Fibroblast of lung (primary cell): ENCODE data around the gene PPP1R9A. TPM values are rescaled to one million over a fixed set of nuclear protein-coding genes. Genes with fewer than 3 reads are reported as not detected.

Experiments used
- DNase-seq, 2 donors: peaks; one replicate each; pipeline versions ENCODE4 v3.0.0 to v3.0.0-alpha.2; 2010; ENCODE audit warnings: low read depth in 2 of 2
- H2AFZ ChIP-seq: 2 replicates; pipeline ENCODE4 v1.5.1; 2012; ENCODE audit warnings: low read length, control low read depth, inconsistent platforms
- H3K27ac ChIP-seq: 2 replicates; pipeline ENCODE4 v1.5.1; 2011; ENCODE audit warnings: low read length, control low read depth; ENCODE audit not compliant: insufficient read depth
- H3K27me3 ChIP-seq: 2 replicates; pipeline ENCODE4 v1.5.1; 2011; ENCODE audit warnings: mild to moderate bottlenecking, low read length; ENCODE audit not compliant: control insufficient read depth, insufficient read depth
- H3K36me3 ChIP-seq: 2 replicates; pipeline ENCODE4 v1.5.1; 2011; ENCODE audit warnings: low read length; ENCODE audit not compliant: control insufficient read depth, insufficient read depth
- H3K4me1 ChIP-seq: 2 replicates; pipeline ENCODE4 v1.5.1; 2011; ENCODE audit warnings: low read length; ENCODE audit not compliant: control insufficient read depth, insufficient read depth; ENCODE audit errors: extremely low read depth
- H3K4me2 ChIP-seq: 2 replicates; pipeline ENCODE4 v1.5.1; 2011; ENCODE audit warnings: low read length, control low read depth; ENCODE audit not compliant: insufficient read depth; ENCODE audit errors: extremely low read depth
- H3K4me3 ChIP-seq, 4 experiments: fragments of 200-600 bp in 1 of 4; sonication (generic) in 1 of 4; replicated peaks in 1 of 4; 2 replicates each; pipeline ENCODE4 v1.5.1; 2011 to 2016; ENCODE audit warnings: low read length in 4 of 4, low read depth in 3 of 4, mild to moderate bottlenecking in 3 of 4, control low read depth in 2 of 4, inconsistent platforms in 1 of 4, mixed read lengths in 1 of 4; ENCODE audit not compliant: insufficient read depth in 1 of 4; ENCODE audit errors: control extremely low read depth in 1 of 4
- H3K79me2 ChIP-seq: 2 replicates; pipeline ENCODE4 v1.5.1; 2012; ENCODE audit warnings: mild to moderate bottlenecking, low read length, inconsistent platforms; ENCODE audit not compliant: control insufficient read depth, insufficient read depth
- H3K9ac ChIP-seq: 2 replicates; pipeline ENCODE4 v1.5.1; 2011; ENCODE audit warnings: mild to moderate bottlenecking, low read length, control low read depth; ENCODE audit not compliant: insufficient read depth
- H3K9me3 ChIP-seq: 2 replicates; pipeline ENCODE4 v1.5.1; 2012; ENCODE audit warnings: low read depth, low read length; ENCODE audit not compliant: control insufficient read depth, insufficient read depth
- H4K20me1 ChIP-seq: 2 replicates; pipeline ENCODE4 v1.5.1; 2011; ENCODE audit warnings: low read length; ENCODE audit not compliant: control insufficient read depth, insufficient read depth; ENCODE audit errors: extremely low read depth
- CTCF ChIP-seq, 2 donors: IDR thresholded peaks in 1 of 2; conservative IDR thresholded peaks in 1 of 2; 1 replicate in 1 of 2; 2 replicates in 1 of 2; pipeline ENCODE4 v1.5.1; 2011 to 2012; ENCODE audit warnings: low read length in 2 of 2, control low read depth in 1 of 2, inconsistent platforms in 1 of 2, low read depth in 1 of 2, mild to moderate bottlenecking in 1 of 2
- EZH2 ChIP-seq: IDR thresholded peaks from 2 replicates; pipeline ENCODE4 v1.5.1; 2012; ENCODE audit warnings: low read length, control low read depth, mild to moderate bottlenecking; ENCODE audit errors: missing control alignments
- polyA plus RNA-seq, 2 donors: library from polyadenylated mRNA; depleted of rRNA in 1 of 2; stranded (reverse) in 1 of 2; unstranded in 1 of 2; fragments of >200 nt; gene quantifications; 2 replicates each; pipeline ENCODE4 v1.2.1, GENCODE V29; 2011 to 2012; ENCODE audit warnings: missing spikeins in 1 of 2
- total RNA-seq: library from RNA; depleted of rRNA; stranded (reverse); fragments of >200 nt; gene quantifications from 2 replicates; pipeline ENCODE4 v1.2.1, GENCODE V29; 2014

The PPP1R9A gene
- total and polyA plus RNA-seq, 2 donors (not counting 1 experiment from before 2014, with no cell fraction given): 0.68 to 3.3 TPM

DNA sequence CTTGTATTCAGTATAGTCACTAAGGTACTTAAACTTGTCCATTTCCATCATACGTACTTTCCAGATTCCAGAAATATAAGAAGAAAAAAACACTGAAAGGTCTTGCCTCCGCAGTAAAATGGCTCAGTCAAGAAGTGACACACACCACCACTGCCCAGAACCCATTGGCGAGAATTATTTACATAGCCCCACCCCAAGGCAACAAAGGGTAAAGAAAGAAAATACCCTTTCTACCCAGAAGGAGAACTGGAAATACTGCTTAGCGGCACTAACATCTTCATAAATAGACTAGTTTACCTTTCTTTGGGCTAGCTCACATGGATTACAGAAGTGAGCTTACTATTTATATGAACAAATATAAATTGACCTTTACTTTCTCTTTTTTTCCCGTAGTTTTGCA is 194.0 kb downstream of the PPP1R9A start:
- no peaks in the 10 kb centered on the region for H4K20me1 ChIP-seq

DNA sequence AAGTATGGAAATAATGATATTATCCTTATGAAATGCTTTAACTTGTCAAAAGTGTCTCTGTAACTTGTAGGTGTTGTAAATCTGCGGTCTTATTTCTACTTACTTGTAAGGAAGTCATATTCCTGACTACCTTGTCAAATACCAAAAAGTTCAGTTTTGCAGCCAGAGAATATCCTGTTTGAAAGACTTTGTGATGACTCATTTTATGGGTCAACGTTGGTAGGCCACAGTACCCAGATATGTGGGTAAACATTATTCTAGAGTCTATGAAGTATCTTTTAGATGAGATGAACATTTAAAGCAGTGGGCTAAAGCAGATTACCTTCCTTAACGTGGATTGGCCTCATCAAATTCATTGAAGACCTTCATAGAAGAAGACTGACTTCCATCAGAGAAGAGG is 195.3 kb downstream of the PPP1R9A start:
- H4K20me1 ChIP-seq: no peaks in the 10 kb centered on the region
- no peak overlapping the region for H3K4me2 ChIP-seq
- no peaks in the 10 kb centered on the region for H3K9me3 ChIP-seq
- peak in 1 of 2 donors; percentile 50 for DNase-seq
- H3K9ac ChIP-seq: no peak overlapping the region
- TF ChIP-seq EZH2: no peak
- no peak overlapping the region for H2AFZ ChIP-seq
- no peaks in the 10 kb centered on the region for H3K27me3 ChIP-seq
- no peaks in the 10 kb centered on the region for H3K79me2 ChIP-seq
- H3K36me3 ChIP-seq: no peaks in the 10 kb centered on the region
- H3K4me1 ChIP-seq: no peaks in the 10 kb centered on the region
- no peak overlapping the region for H3K27ac ChIP-seq
- H3K4me3 ChIP-seq: no peak overlapping the region

More for the DNA sequence above, 194.0 kb downstream of the PPP1R9A start:
- DNase-seq: no peak
- Histone ChIP-seq H3K4me3 (no peak overlapping the region), H2AFZ (no peak overlapping the region), H3K79me2 (no peaks in the 10 kb centered on the region), H3K27me3 (no peaks in the 10 kb centered on the region), H3K27ac (no peak overlapping the region), H3K4me1 (no peaks in the 10 kb centered on the region), H3K9me3 (no peaks in the 10 kb centered on the region), H3K9ac (no peak overlapping the region), H3K36me3 (no peaks in the 10 kb centered on the region), H3K4me2 (no peak overlapping the region)
- TF ChIP-seq CTCF (conservative IDR thresholded peaks at IDR 0.05 in 1 of 2, IDR thresholded peaks at IDR 0.05 in 1 of 2; ENCODE audit: low read depth in 1 of 2, low read length in 2 of 2): no peak
- no peak for TF ChIP-seq EZH2

DNA sequence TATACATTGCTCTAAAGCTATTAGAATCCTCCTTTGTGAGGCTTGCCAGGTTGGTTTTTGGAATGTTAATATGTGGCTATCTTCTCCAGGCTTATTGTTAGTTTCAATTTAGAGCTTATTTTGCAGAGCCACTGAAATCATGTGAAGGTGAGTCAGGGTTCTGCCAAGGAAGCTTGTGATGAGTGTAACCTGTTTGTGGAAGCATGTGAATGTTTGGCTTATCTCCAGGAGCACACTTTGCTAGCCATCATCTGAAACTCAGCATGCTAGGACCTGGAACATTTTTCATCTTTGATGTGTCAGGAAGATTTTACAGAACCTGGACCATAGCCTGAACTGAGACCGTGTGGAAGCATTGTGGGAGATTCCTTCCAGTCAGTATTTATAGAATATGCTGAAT is 197.3 kb downstream of the PPP1R9A start:
- Histone ChIP-seq H3K9ac (no peak overlapping the region), H3K4me1 (no peaks in the 10 kb centered on the region), H3K27ac (no peak overlapping the region), H3K27me3 (no peaks in the 10 kb centered on the region), H4K20me1 (no peaks in the 10 kb centered on the region), H3K36me3 (no peaks in the 10 kb centered on the region), H3K4me2 (no peak overlapping the region), H2AFZ (no peak overlapping the region), H3K9me3 (no peaks in the 10 kb centered on the region), H3K4me3 (no peak overlapping the region), H3K79me2 (no peaks in the 10 kb centered on the region)
- TF ChIP-seq CTCF (conservative IDR thresholded peaks at IDR 0.05 in 1 of 2, IDR thresholded peaks at IDR 0.05 in 1 of 2; ENCODE audit: low read depth in 1 of 2, low read length in 2 of 2) (no peak), EZH2 (no peak)
- DNase-seq: peak in 1 of 2 donors; percentile 52
